Measurements from ENCODE around the gene KSR2.
"Not testable (repeated sequence)": the region's sequence is repeated elsewhere in the genome, so short reads cannot be mapped to it uniquely, and the experiment has no call there.

KSR2 gene

DNA sequence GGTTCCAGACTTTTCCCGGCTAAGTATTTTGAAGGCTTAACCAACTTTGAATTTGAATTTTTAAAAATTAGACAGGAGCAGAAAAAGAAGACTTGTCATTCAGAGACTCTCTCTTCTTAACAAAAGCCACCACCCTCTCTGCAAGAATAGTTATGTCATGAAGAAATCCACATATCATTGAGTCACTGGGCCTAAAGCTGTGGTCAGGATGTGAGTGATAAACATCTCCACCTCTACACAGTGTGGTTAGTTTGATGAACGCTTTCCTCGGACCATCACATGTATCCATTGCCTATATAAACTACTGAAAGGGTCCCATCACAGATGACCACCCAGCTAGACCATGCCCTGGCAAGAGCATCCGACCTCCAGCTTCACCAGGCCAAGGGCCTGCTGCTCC lies 226.1 kb downstream of the KSR2 start:
- DNase-seq: no peak

DNA sequence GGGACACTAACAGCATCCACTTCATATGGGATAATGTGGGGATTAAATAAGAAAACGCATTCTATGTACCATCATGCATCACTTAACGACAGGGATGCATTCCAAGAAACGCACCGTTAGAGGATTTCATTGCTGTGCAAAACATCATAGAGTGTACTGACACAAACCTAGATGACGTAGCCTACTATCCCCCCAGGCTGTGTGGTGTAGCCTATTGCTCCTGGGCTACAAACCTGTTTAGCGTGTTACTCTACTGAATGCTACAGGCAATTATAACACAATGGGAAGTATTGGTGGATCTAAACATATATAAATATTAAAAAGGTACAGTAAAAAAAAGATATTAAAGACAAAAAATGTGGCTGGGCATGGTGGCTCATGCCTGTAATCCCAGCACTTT lies 230.6 kb downstream of the KSR2 start:
- no peak for DNase-seq

DNA sequence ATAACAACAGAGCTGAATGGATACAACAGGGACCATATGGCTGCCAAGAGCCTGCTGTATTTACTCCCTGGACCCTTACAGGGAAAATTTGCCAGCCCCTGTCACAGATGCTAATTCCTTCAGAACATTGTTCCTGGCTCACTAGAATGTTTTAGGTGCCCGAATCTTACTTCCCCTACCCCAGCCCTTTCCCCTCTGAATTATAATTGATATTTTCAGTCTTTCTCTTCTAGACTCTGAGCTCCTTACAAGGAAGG lies 235.3 kb downstream of the KSR2 start:
- DNase-seq: no peak

DNA sequence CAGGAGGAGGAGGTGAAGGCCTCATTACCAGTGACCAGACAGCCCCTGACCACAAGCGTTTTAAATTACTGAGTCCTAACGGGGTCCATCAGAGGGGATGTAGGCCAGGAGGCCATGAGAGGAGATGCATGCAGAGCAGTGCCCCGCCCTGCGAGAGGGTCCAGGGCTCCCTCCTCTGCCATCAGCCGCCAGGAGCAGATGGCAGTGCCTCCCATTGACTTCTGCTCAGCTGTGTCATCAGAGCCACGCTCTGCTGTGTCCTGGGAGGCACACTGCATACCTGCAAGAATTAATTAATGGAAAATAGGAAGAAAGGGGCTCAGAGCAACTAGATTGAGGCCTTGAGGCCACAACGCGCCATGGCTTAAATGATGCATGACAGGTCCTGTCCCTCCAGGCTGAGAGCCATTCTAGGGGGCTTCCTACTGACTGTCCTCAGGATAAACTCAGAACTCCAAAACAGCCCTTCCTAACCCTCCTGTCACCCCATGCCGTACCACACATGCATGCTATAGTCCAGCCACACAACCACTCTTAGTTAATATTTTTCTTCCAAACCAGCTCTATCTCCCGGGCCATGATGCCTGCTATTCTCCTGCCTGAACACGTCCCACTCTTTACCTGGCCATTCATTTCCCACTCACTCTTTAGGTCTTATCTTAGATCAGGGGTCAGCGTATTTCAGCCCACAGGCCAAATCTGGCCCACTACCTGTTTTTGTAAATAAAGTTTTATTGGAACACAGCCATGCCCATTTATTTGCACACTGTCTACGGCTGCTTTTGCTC lies 235.8 kb downstream of the KSR2 start:
- no peak for DNase-seq

DNA sequence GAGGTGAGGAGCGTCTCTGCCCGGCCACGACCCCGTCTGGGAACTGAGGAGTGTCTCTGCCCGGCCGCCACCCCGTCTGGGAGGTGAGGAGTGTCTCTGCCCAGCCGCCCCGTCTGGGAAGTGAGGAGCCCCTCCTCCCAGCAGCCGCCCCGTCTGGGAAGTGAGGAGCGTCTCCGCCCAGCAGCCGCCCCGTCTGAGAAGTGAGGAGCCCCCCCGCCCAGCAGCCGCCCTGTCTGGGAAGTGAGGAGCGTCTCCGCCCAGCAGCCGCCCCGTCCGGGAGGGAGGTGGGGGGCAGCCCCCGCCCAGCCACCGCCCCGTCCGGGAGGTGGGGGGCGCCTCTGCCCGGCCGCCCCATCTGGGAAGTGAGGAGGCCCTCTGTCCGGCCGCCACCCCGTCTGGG lies 237.7 kb downstream of the KSR2 start:
- not testable (repeated sequence) for DNase-seq

DNA sequence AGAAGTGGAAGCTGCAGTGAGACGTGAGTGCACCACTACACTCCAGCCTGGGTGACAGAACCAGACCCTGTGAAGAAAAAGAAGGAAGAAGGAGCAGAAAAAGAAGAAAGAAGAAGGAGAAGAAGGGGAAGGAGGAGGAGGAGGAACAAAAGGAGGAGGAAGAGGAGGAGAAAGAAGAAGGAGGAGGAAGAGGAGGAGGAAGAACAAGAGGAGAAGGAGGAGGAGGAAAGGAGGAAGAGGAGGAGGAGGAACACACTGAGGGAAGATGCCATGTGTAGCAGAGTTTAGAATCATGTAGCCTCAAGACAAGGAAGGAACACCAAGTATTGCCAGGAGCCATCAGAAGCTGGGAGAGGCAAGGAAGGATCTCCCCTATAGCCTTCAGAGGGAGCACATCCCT lies 241.5 kb downstream of the KSR2 start:
- no peak for DNase-seq

DNA sequence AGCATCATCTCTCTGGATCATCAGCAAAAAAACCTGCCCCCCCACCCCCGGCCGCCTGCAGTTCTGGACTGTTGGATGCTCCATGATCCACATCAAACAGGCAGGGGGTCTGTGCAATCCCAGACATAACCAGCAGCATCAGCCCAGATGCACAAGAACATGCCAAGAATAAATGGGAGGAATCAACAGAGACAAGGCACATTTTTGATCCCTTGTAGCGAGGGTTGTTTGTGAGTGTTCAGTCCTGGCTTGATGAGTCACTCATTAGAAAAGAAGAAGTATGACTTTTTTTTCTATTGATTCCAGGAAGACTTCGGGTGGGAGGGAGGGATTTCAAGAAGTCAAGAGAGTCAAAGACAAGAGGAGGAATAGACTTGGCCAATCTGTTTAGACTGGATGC lies 244.2 kb downstream of the KSR2 start:
- peak; percentile 68 for DNase-seq

DNA sequence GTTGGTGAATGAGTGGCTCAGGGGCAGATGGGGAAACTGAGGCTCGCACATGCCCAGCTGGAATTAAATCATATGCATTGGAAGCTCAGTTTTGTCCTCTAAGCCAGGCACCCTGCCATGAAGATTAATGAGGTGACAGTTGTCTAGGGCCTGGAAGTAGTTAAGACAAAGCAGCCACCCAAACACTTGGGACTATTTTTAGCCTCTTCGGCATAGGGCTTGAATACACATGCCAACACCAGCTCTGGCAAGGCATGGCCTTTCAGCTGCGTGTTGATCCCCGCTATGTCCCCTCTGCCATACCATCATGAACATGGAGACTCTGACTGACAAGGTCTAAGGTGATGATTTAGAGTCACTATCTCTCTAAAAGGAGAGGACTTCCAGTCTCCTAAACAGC lies 250.2 kb downstream of the KSR2 start:
- no peak for DNase-seq

DNA sequence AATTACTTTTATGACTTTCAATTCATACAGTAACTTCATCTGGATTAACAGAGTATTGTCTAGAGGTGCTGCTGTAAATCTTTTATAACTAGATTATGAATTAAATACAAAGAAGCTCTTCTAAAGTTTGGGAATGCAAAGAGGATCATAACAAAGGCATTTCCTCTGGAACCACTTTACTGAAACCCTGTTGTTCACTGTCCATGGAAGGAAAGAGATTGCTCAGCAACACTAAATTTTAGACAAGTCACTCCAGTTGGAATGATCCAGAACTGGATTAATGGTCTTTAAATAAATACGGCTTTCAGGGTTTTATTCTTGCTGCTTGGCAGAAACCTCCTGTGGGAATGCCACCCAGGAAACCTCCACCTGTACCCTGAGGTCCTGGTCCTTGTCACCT lies 250.6 kb downstream of the KSR2 start:
- no peak for DNase-seq

DNA sequence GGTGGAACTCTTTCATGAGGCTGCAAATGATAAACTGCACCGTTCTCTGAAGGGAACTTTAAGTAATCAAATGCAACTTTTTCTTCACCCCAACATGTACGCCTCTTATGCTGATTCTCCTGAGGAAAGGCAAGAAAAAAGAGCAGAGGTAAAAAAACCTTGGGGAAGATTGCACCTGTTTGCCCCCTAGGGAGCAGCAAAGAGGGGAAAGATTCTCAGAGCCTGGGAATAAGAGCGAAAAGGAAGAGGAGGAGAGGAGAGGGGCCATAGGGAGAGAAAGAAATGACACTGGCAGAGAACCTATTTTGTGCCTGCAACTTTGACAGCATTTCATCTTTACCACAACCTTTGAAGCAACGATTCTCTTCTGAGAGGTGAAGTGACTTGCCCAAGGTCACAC lies 254.6 kb downstream of the KSR2 start:
- no peak for DNase-seq

DNA sequence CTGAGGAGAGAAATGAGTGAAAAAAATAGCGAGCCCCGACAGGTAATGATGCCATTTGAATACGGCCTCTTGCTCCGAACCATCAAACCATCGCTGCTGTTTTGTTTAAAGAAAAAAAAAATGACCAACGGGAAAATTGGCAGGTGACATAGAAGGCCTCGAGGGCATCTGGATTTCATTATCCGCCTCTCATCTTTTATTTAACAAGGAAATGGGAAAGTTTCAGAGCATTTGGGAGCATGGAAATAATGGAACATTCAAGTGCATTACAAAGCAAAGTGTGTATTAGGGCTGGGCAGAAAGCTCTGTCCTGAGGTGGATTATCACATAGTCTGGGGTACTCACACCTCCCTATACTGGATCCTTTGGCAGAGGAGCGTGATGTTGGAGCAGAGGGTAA lies 258.7 kb downstream of the KSR2 start:
- DNase-seq: no peak

DNA sequence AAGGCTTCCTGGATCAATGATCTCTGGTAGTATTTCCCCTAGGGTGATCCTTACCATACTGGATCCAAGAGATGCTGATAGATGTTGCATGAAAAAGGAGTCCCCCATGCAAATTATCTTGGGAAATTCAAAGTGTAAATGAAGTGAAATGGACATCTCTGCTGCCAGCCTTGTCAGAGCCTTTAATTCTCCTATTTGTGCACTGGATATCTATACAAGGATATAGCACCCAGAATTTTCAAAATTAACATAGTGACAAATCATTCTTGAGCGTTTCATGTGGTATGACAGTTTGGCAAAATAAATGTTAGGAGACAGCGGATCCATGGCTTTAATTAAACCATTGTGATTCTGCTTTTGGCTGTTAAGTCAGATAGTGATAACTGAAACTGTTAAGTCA lies 260.9 kb downstream of the KSR2 start:
- DNase-seq: no peak

DNA sequence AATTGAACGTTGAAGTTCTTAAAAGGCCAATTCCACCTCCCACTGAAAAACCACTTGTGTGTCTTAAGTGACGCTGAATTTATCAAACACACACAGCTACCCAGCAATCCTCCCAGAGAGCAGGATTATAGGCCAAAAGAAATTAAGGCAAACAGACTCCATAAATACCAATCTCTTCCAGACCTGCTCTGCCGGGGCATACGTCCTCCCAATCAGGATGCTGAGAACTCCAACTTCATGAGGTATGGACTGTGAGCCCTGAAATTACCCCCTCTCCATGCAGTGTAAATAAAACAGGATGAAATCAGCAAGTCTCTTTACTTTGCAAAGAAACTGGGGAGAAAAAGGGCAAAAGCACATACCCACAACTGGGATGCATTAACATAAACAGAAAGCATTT lies 265.2 kb downstream of the KSR2 start:
- DNase-seq: no peak

DNA sequence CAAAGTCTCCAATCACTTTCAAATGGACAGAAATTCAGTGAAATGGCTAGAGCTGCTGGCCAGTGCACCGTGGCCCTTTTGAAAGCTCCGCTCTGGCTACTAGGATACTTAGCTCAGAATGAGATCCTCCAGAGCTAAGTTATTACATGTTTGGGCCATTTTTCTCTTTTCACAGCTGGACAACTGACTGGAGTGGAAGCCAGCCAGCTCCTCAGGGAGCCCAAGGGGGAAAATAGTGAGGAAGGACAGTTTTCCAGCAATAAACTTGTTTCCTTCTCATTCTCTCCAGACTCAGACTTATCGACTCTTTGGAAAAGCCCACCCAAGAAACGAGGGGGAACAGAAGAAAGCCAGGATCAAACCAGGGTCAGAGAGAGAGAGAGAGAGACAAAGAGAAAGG lies 266.0 kb downstream of the KSR2 start:
- DNase-seq: no peak

DNA sequence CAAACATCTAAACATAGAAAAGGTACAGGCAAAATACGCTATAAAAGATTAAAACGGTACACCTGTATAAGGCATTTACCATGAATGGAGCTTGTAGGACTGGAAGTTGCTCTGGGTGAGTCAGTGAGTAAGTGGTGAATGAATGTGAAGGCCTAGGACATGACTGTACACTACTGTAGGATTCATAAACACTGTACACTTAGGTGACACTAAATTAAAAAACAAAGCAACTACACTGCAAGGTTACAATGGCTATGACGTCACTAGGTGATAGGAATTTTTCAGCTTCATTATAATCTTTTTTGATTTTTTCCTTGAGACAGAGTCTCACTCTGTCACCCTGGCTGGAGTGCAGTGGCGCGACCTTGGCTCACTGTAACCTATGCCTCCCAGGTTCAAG lies 269.2 kb downstream of the KSR2 start:
- DNase-seq: no peak

DNA sequence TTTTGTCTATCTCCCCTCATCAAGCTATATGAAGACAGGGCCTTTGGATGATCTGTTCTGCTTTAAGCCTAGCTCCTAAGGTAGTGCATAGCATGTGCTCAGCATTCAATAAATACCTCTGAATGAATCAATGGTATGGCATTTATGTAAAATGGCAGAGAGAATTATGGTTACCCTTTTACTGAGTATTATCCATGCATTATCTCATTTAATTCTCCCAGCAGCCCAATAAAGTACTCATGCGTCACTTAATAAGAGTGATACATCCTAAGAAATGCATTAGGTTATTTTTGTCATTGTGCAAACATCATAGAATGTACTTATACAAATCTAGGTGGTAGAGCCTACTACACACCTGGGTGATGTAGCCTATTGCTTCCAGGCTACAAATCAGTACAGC lies 269.7 kb downstream of the KSR2 start:
- no peak for DNase-seq

DNA sequence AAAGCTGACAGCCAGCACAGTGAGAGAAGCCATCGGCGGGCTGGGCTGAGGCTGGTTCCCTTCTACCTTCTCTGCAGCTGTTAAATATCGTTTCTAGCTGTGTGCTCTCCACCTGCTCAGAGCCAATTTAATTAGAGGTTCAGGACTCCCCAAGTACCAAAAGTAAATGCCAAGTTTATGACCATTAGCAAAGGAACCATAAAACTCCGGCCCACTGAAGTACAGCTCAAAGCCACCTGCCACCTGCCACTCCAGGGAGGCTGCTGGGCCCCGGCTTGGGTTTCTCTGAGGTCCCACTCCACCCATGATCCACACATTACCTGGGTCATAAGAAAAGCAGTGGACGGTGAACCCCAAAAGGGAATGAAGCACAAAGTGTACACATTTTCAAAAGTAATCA lies 272.8 kb downstream of the KSR2 start:
- DNase-seq: no peak

DNA sequence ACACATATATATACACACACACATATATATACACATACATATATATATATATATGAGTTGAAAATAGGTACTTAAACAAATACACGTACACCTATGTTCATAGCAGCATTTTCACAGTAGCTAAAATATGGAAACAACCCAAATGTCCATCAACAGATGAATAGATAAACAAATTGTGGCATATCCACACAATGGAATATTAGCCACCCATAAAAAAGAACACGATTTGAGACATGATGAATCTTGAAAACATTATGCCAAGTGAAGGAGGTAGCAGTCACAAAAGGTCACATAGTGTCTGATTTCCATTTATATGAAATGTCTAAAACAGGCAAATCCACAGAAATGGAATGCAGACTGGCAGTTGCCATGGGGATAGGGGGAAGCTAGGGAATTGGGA lies 276.3 kb downstream of the KSR2 start:
- no peak for DNase-seq

DNA sequence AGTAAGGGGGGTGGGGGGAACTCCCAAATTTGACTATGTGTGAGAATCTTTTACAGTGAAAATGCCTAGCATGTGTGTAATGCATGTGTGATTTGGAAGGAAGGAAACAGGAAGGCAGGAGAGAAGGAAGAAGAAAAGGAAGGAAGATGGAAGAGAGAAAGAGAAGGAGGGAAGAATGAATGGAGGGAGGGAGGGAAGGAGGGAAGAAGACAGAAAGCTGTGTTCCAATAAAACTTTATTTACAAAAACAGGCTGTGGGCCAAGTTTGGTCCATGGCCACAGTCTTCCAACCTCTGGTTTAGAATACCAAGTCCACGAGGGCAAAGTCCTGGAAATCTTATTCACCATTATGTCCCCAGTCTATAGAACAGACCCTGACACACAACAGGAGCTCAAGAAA lies 278.9 kb downstream of the KSR2 start:
- DNase-seq: no peak

DNA sequence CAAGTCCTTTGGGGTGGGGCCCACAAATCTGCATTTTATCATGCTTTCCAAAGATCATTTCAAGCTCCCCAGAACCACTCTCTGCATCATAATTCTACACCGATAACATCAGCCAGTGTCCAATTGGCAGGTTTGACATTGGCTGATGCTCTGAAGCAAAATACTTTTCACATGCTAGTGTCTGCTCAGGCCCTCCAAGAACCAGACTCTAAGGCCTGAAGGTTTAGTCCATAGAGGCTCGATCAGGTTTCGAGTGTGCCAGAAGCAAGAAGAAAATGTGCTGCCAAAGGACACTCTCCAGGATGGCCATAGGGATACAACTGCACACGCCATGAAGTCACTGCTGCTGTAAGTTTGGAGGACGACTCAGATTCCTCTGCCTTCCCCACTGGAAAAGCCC lies 280.3 kb downstream of the KSR2 start:
- no peak for DNase-seq

DNA sequence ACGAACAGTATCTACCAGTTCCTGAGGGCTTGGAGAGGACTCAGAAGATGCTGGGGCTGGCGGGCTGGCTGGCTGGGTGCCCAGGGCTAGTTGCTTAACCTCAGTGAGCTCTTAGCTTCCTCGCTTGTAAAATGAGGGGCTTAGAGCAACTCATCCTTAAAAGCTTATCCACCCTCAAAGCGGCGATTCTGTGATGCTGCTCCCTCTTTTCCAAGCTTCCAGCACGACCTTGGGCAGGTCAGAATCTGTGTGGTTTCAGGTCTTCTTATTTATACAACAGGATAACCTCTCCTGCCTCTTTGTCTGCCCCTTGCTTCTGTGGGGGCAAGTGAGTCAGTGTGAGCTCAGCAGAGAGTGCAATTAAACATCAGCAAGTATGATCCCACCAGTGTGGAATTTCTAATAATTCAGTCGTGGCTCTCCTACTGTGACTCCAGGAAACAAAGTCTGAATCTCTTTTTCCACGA lies 281.8 kb downstream of the KSR2 start:
- no peak for DNase-seq

DNA sequence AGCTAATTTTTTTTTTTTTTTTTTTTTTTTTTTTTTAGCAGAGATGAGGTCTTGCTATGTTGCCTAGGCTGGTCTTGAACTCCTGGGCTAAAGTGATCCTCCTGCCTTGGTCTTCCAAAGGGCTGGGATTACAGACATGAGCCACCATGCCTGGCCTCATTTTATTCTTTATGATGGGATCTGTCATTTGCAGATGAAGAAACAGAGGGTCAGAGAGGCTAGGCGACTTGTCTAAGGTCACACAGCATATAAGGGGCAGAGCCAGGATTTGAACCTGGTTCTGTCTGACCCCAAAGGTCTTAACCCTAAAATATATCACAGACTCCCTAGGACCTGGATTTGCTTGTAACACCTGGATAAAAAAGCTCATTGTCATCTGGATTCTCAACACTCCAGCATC lies 282.6 kb downstream of the KSR2 start:
- no peak for DNase-seq

DNA sequence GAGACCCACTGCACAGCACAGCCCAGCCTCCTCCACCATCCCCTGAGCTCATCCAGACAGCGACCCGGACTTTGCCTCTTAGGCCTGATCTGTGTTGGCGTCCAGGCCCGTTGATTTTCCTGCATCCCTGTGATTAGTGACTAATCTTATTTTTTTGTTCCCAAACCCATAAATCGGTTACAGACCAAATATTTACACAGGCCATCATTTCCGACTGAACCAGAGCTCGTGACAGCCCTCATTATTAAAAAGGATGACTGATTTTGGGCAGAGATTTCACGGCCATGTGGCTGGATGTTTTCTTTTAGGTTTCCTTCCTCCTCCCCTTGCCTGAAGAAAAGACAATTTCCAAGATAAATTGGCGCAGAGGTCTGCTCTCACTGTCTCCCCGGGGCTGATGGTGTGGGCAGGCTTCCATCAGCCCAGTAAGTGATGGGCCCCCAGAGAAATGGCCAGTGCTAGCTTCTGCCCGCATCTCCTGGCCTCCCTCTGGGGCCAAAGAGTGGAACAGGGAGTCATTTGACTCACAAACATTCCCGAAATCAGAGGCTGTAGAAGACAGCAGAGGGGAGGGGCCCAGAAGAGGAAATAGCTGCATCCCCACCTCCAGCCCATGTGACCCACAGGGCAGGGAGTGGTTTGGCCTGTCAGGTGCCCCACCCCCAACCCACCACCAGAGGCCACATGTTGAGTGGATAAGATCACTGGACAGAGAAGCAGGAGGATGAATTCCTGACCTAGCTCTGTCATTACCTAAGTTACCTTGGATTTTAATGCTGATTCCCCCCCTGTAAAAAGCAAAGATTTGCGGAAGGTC lies 283.5 kb downstream of the KSR2 start:
- DNase-seq: peak; percentile 67

DNA sequence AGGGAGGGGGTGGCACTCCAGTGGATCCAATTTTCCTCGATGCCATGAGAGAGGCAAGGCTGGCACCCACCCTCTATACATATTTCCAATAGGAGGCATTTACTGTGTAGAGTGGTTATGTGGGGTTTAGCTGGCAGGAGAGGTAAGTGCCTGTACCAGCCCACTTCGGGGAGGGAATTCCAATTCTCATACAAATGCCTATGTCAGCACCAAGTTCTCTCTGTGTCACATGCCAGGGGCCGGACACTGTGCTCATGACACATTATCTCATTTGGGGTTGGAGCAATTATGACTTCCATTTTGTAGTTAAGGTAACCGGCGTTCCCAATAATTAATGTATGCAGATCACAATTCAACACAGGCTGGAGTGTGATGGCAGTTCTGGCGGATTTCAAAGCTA lies 284.3 kb downstream of the KSR2 start:
- no peak for DNase-seq

DNA sequence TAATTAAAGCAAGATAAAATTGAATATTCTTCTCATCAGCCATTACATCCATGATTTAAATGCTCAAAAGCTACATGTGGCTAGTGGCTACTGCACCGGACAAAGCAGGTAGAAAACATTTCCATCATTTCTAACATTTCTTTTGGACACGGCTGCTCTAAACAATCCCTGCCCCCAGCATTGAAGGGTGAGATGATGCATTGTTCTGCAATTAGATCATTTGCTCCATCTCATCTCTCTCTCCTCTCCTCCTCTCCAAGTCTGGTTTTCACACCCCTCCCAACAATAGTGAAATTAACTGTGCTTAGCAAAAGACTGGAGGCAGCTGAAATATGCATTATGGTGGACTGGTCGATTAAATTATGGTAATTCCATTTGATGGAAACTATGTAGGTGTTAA lies 288.5 kb downstream of the KSR2 start:
- no peak for DNase-seq
